C4-2B (cell line): ENCODE results near the gene NEDD4L.

Experiments used
- CTCF ChIP-seq: fragments of 450-650 bp; conservative IDR thresholded peaks from 2 replicates; pipeline ENCODE4 v1.5.1; 2017; ENCODE audit warnings: mild to moderate bottlenecking
- ZFX ChIP-seq: fragments of 450-650 bp; IDR thresholded peaks from 2 replicates; pipeline ENCODE4 v1.6.1; 2017

GRCh38 chr18:58225101-58225500, 181.1 kb downstream of the NEDD4L start:
- TF ChIP-seq CTCF: no peak
- TF ChIP-seq ZFX: no peak
